Measurements from ENCODE around the gene LPP. TPM values are rescaled to one million over a fixed set of nuclear protein-coding genes. Genes with fewer than 3 reads are reported as not detected.

The LPP gene
- total RNA-seq, 1 donor from 2014 or later: 62.1 TPM

DNA sequence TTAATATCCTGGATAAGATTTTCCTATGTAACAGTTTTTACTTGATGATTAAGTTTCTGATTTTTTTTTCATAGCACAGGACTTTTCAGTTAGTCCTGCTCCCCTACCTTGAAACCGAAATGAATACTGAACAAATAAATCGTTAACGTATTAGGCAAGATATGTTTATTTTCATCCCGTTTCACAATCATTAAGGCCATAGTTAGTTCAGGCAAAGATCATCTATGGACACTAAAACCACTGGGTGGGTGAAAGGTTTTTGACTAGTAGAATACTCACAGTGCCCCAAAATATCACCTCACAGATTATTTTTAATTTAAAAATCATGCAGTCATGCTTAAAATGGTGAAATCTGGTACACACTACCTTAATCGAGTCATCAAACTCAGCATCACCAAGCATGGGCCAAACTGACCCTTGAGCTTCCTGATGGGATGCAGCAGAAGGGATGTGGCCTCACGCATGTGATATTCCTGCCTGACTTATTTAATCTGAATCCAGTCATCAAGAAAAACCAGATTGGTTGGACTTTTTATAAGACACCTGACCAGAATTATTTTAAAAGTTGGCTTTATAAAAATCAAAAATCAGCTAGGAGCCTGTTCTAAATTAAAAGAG, 365.0 kb downstream of the LPP start:
- DNase-seq: no peak

DNA sequence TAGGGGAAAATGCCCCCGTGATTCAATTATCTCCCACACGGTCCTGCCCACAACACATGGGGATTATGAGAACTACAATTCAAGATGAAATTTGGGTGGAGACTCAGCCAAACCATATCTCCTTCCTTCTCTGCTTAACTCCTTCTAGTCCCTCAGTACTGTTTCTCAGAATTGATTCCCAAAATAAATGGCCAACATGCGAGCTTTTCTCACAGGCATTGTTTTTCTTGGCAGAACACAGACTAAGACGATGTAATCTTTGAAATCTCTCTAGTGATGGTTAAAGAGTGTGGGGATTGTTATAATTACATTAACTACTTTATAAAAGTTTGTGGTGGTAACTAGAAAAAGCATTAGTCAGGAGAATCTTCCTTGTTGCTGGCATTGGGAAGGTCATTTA, 366.5 kb downstream of the LPP start:
- no peak for DNase-seq

DNA sequence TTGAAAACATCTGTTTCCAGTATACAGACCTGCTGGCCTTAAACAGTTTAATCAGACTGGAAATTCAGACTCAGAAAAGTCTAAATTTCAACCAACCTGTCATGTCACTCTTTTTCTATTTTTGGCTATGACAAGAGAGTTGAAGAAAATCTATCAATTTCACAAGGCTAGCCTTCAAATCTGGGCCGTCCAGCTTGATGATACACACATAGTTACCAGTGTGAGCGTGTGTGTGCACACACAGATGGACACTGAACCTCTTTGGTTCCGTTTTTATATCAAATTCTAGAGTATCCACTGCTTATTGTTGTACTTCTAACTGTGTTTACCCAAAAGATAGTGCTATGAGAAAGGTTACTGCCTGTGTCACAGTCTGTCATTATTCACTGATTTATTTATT, 368.2 kb downstream of the LPP start:
- no peak for DNase-seq

DNA sequence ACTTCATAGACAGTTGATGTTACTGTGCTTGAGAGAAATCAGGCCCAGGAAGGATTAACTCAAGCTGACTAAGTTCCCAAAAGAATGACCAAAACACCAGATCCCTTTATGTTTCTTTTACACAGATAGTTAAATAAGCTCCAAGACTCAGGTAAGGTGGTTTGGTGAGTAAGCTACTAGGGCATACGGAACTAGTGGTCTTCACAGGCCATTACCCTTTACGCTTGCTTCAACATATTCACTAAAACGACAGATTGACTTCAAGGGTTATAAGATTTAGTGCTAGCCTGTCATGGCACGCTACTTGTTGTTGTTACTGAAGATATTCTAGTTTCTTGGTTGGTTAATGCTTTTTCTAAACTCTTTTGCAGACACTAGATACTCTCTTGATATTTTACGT, 369.3 kb downstream of the LPP start:
- DNase-seq: no peak

DNA sequence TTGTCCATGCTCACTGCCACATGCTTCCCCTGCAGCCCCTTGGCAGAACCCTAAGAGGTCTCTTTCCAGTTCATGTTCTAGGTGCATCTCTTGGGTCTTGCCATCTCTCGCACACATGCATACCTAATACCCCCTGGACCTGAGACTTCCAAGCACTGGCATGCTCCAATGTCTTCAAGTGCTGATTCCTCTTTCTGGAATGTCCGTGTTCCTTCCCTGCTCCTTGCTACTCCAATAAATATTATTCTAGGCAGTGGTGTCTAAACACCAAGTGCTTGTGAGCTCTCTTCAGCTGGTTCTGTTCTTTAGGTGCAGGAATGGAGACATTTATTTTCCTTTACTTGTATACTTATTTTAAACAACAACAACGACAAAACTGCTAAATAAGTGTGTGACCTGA, 370.1 kb downstream of the LPP start:
- no peak for DNase-seq

DNA sequence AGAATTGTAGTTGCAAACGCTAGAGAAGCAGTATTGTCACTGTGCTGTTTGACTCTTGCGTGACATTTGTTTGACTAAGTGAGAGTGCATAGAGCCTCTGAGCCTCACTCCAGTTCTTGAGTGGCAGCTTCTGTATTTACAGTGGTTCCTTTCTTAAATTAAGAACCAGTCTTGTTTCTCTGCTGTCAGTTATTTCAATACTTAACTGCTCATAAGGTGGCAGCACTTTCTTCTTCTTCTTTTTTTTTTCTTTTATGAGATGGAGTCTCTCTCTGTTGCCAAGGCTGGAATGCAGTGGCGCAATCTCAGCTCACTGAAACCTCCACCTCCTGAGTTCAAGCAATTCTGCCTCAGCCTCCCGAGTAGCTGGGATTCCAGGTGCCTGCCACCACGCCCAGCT, 372.1 kb downstream of the LPP start:
- no peak for DNase-seq

DNA sequence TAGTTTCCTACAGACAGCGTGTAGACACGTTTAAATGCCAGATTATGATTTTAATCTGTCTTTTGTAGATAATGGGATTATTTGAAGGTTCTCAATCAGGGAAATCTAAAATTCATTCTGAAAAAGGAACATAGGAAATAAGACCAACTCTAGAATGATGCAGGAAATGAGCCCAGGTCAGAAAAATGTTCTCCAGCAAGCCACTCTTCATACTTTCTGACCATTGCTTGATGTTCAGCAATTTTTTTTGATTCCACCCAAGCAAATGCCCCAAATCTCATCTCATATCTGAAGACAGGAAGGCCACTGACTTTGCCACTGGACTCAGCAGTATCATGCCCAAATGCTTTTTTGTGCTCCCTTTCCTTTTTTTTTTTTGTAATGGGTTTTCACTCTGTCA, 373.4 kb downstream of the LPP start:
- DNase-seq: no peak

DNA sequence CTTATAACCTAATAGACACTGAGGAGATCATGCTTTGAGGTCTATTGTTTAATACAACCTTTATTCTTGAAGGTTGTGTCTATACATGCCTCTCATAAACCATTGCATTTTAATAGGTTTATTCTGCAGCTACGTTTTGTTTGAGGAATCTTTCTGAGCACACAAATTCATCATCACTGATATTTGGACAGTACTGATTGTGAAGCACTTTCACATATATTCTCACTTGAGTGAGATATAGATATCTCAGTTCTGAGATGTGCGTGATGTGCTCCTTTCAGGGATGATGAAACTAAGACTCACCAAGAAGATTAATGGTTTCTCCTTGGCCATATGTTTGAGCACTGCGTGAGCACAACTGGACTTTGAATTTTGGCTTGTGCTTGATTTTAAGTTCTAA, 374.4 kb downstream of the LPP start:
- DNase-seq: no peak

DNA sequence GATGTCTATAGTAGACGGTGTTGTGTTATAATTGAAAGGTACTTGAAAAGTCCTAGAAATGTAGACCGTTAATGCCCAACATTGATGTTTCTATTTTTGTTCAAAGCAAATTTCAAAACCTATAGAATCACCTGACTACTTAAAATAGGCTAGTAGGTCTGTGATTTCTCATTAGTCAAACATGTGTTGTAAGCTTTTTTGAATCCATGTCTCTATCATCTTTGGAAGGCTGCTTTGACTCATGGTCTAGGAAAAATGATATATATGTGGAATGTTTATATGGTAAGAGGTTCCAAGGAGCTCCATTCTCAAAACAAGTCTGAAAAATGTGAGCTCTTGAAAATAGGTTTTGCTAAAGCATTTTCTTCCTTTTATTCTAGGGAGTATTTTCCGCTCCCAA, 375.3 kb downstream of the LPP start:
- no peak for DNase-seq

DNA sequence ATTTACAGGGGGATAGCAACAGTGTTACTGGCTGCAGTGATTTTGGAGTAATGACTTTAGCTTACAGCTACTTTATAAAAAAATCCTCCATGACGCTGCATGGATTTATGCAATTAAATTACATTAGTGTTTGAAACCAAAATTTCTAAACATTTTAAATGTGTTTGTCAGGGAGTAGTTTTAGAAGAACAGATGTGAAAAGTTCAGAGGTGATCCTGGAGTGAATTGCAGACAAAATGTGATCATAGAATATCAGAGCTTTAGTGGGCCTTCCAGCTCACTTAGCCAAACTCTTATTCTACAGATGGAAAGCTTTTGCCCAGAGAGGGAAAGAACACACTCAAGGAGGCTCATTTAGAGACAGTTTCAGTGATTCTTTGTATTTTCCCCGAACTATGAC, 376.3 kb downstream of the LPP start:
- no peak for DNase-seq

DNA sequence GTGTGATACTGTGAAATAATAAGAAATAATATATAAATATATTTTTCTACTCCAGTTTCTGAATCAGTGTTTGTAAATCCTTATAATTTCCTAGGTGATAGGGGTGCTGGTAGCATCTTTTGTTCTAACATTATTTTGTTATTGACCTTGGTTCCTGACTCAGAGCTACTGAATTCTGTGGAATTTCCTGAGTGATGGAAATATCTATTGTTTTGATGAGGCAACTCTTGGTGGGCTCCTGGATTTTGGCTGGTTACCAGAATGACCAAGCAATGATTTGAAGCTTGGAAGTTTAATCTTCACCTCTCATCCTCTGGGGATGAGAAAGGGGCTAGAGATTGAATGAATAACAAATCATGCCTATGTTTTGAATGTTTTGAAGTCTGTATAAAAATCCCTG, 377.3 kb downstream of the LPP start:
- no peak for DNase-seq

DNA sequence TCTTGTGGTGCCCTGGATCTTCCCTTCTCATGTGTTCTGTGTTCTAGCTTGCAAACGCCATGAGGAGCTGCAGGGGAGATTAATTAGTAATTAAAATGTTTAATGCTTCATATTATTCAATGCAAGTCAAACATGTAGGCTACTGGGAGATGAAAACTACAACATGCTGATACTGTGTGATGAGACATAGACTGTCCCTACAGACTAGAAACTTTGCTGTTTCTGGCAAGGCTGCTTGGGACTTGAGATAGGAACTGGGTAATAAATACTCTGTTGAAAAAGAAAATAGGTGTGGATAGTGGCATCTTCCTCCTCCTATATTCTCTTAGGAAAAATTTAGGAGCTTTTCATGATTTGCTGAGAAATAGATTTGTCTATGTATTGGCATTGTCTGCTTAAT, 379.2 kb downstream of the LPP start:
- no peak for DNase-seq

DNA sequence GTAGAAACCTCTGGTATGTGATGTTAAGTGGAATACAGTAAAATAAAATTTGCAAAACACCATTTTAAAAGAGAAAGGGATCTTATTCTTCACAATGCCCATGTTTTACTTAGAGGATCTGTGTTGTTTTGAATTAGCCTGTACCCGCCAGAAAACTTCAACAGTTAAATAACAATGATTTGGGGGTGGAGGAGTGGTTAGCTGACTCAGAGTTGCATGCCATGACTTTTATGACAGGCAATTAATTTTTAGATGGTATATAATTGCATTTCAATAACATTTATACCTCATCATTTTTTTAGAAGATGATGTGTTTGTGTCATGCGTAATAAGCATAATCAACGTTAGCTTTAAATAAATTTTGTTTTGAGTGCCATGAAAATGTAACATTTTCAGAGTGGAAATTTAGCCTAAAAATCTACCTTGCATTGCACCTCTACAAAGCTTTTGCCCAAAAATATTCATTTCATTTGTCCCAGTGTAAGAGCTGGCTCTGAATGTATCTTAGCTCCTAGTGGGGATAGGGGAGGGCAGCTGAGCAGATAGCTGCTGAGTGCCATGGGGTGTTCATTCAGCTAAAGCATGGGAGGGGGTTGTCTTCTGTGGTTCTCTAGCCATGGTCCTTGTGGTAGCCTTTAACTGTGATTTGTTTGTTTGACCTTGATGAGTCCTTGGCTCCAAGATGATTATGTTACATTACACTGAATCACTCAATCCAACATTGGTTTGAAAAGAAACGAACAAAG, 379.8 kb downstream of the LPP start:
- no peak for DNase-seq

DNA sequence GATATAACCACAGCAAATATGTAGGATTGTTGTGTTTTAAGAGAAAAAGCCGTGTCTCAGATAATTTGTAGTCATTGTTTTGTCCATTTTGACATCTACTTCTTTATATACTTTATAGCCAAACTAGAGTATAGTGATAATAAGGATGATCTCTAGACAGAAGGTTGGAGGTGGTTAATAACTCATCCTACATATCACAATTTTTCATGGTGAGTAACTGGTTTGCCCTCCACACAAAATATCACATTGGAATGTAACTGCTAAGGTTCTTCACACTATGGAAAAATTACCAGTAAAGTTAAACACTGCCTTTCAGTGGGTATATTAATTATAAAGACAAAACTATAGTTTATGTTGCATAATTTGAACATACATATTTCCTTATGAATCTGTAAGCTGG, 380.7 kb downstream of the LPP start:
- DNase-seq: no peak

DNA sequence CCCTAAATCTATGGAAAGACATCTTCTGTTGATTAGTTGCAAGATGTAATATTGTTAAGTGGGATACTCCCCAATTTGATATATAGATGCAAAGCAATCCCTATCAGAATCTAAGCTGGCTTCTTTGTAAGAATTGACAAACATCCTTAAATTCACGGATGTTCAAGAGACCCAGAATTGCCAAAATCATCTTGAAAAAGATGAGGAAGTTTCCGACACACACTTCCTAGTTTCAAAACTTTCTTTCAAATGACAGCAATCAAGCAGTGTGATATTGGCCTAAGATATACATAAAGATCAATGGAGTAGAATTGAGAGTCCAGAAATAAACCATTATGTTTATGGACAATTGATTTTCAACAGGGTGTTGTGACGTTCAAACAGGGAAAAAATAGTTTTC, 383.6 kb downstream of the LPP start:
- DNase-seq: no peak

DNA sequence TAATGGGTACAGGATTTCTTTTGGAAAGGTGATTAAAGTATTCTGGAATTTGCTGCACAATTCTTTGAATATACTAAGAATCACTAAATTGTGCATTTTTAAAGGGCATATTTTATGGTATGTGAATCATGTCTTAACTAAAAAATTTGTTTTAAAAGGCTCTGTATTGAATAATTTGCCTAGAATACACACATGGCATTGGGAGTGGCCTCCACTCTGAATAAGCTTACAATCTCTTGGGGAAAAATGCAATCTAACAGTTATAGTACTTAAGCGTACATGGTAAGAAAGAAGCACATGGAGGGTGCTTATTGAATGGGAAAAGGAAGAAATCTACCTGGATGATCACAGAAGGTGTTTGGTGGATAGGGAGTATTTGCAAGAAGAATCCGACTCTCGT, 385.1 kb downstream of the LPP start:
- no peak for DNase-seq

DNA sequence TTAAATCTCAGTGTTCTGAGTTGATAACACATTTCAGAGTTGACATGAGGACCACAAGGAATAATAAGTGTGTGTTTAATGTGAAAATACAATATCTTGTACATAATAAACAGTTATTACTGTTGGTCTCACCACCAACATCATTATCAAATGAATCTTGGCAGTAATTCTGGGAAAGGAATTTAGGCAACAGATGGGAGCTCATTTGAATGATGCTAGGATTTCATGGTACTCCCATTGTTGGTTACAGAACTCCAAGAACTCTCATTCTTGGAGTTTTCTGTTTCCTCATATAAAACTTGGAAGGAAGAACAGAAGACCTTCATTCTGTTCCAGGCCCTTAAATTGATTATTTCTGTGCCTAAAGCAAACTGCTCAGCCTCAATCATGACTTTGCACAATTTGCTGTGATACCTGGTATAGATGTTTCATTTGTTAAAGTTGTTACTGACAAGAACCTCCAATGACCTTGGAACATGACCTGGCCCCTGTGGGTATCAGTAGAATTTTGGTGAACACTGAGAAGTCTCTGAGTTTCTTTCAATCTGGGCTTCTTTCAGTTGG, 385.8 kb downstream of the LPP start:
- DNase-seq: no peak

DNA sequence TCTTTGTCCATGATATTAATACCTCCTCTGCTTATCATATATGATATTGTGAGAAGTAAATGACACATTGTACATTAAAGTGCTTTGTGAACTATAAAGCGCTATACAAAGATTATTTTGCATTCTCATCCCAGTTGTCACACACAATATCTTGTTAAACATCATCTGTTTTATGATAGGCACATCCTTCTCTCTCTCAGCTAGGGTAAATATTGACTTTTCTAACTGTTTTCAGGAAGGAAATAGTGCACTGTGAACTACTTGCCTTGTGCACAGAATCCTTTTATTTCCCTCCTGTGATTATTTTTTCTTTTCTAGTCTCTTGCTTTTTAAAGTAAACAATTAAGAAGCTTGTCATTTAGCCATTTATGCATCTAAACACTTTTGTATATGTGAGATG, 388.2 kb downstream of the LPP start:
- no peak for DNase-seq

DNA sequence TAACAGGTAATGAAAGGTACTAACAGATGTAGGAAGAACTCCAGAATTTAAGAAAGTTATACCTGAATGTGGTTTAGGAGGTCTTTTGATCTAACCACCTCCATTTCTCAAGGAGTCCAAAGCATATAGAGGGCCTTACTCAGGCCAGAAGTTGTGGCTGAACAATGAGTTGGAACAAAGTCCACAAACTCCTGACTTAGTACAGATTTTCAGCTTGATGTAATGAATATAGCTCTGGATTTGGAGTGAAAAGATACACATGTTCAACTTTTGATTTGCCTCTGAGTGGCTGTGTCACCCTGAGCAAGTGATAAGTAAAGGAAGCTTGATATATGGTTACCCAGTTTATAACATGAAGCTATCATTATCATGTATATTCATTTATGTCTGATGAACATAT, 390.1 kb downstream of the LPP start:
- no peak for DNase-seq

DNA sequence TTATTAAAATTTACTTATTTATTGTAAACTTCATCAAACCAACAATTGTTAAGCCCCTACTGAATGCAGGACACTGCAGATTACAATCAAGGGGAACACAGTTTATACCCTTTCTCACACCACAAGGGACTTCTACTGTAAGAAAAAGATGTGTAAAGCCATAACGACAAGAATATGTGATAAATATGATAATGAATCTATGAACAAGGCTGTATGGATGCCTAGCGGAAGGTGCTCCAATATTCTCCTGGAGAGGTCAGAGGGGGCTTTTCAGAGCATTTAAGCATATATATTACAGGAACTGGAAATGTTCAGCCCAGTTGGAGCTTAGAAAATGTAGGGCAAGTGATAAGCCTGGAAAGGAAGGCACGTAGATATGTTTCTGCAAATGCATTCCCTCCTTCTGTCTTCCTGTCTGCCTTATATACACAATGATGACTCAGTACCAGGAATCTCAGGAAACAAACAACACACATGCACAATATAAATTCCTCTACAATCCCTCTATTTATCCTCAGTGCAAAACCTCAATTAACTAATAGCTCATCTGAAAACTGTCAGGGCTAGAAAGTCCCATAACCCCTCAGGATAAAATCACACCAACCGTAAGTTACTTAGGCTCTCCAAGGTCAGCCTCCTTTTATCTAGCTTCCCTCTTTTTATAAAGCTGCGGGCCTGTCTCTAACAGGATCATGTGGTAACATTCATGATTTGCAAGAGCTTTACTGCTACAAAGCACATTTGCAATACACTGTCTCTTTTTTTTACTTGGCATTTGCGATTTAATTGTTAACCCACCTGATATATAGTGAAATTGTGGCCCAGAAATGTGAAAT, 393.1 kb downstream of the LPP start:
- DNase-seq: no peak

DNA sequence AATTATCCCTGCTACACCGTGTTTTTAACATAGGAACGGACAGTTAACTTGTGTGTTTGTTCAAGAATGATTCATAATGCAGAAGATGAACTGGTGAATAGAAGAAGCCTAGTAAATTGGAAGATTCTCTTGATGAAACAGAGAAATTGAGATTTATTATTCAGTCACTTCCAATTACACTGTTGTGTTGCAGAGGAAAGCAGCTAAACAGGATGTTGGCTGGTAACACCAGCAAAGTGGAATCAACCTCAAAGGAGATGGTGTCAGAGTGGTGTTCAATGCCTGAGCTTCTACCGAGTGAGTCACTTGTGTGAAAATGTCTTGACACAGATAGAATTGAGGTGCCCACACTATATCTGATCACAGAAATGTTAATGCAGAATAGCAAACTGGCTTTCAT, 399.6 kb downstream of the LPP start:
- no peak for DNase-seq

DNA sequence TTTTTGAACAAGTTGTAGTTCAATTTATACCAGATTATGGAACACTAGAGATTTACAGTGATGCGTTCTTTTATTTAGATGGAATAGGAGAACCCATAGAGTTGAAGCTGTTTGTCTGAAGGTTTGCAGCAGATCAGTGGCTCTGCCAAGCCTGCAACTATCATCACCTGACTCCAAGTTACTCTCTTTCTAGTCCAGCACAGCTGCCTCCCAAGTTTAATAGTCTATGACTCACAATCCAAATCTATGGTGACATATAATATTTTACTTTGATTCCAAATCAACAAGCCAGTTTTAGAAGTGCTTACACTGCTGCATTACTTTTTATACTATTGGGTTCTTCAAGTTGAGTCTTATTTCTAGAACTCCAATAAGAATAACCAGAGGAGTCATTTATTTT, 400.4 kb downstream of the LPP start:
- DNase-seq: no peak

DNA sequence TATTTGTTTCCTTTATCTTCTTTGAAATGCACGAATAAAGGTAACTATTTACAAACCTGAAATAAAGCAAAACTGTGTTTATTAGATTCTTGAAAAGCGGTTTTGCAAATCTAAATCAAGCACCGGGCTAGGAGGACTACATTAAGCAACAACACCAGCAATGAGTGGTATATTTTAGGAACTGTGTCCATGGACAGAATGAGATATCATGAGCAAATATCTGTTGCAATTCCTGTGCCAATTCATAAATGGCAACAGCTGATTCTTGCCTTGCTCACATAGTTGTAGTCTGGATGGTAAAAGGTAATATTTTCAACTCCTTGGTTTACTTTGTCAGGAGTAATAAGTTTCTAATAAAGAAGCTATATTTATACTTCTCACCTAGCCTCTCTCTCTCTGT, 403.3 kb downstream of the LPP start:
- no peak for DNase-seq
